SK-N-SH (cell line): ENCODE measurements around the gene RNF145. TPM values are rescaled to one million over a fixed set of nuclear protein-coding genes. Genes with fewer than 3 reads are reported as not detected.

Experiments
- CTCF ChIA-PET: fragments of 300-600, 350-600 bp; formaldehyde crosslinking; extraction: SDS; loops from one replicate; lab custom pipeline; 2021; lab: Yijun Ruan, JAX
- POLR2A ChIA-PET: fragments of 350-600 bp; sonication (Branson Sonifier 250); formaldehyde crosslinking; extraction: SDS; loops from one replicate; lab custom pipeline; 2020; ENCODE audit warnings: antibody characterized with exemption, inconsistent platforms; lab: Yijun Ruan, JAX
- DNase-seq: peaks from one replicate; pipeline ENCODE4 v3.0.0; 2012
- H2AFZ ChIP-seq: fragments of 200-600 bp; sonication (generic); 2 replicates; pipeline ENCODE4 v1.8.1; 2016; ENCODE audit warnings: antibody characterized with exemption, mild to moderate bottlenecking, low read depth
- H3F3A ChIP-seq: fragments of 200-600 bp; sonication (generic); replicated peaks from 2 replicates; pipeline ENCODE3; 2016; ENCODE audit warnings: antibody characterized with exemption, mild to moderate bottlenecking; ENCODE audit not compliant: insufficient read depth
- H3K27ac ChIP-seq, 2 experiments: fragments of 200-500 bp in 1 of 2; fragments of 200-600 bp in 1 of 2; sonication (Bioruptor generic) in 1 of 2; sonication (generic), shearing (Covaris generic) in 1 of 2; 2 replicates each; pipeline versions ENCODE4 v1.5.1 to v1.6.1; 2014 to 2016; ENCODE audit warnings: low read depth in 2 of 2, inconsistent platforms in 1 of 2, low read length in 1 of 2, mild to moderate bottlenecking in 1 of 2, mixed read lengths in 1 of 2
- H3K27me3 ChIP-seq: fragments of 200-600 bp; sonication (generic), shearing (Covaris generic); 2 replicates; pipeline ENCODE4 v1.6.1; 2016; ENCODE audit warnings: mixed run types; ENCODE audit not compliant: insufficient read depth
- H3K36me3 ChIP-seq, 2 experiments: fragments of 200-500 bp in 1 of 2; fragments of 200-600 bp in 1 of 2; sonication (Bioruptor generic) in 1 of 2; sonication (generic) in 1 of 2; replicated peaks in 1 of 2; 2 replicates each; pipeline versions ENCODE3 to v1.5.1; 2014 to 2016; ENCODE audit warnings: low read length in 1 of 2, mild to moderate bottlenecking in 1 of 2; ENCODE audit not compliant: insufficient read depth in 2 of 2, control insufficient read depth in 1 of 2
- H3K4me1 ChIP-seq, 2 experiments: fragments of 200-500 bp in 1 of 2; fragments of 200-600 bp in 1 of 2; sonication (Bioruptor generic) in 1 of 2; sonication (generic), shearing (Covaris generic) in 1 of 2; 2 replicates each; pipeline versions ENCODE4 v1.5.1 to v1.6.1; 2014 to 2016; ENCODE audit warnings: low read depth in 1 of 2, low read length in 1 of 2, mixed run types in 1 of 2; ENCODE audit not compliant: insufficient read depth in 2 of 2, control insufficient read depth in 1 of 2
- H3K4me2 ChIP-seq: fragments of 200-600 bp; sonication (generic), shearing (Covaris generic); 2 replicates; pipeline ENCODE4 v1.6.1; 2017; ENCODE audit warnings: mixed run types
- H3K4me3 ChIP-seq, 2 experiments: fragments of 200-500 bp in 1 of 2; fragments of 200-600 bp in 1 of 2; sonication (Bioruptor generic) in 1 of 2; sonication (generic), shearing (Covaris generic) in 1 of 2; 2 replicates each; pipeline versions ENCODE4 v1.5.1 to v1.8.1; 2014 to 2016; ENCODE audit warnings: low read depth in 2 of 2, inconsistent platforms in 1 of 2, low read length in 1 of 2, mild to moderate bottlenecking in 1 of 2, mixed read lengths in 1 of 2, moderate library complexity in 1 of 2
- H3K79me2 ChIP-seq: fragments of 200-600 bp; sonication (generic); 2 replicates; pipeline ENCODE4 v1.8.1; 2017; ENCODE audit warnings: mild to moderate bottlenecking; ENCODE audit not compliant: insufficient read depth
- H3K9ac ChIP-seq: fragments of 200-600 bp; sonication (generic); 2 replicates; pipeline ENCODE4 v1.6.1; 2017; ENCODE audit warnings: mixed run types
- H3K9me2 ChIP-seq: fragments of 200-600 bp; sonication (generic); 2 replicates; pipeline ENCODE4 v1.6.1; 2017; ENCODE audit warnings: mixed run types
- H3K9me3 ChIP-seq: fragments of 200-600 bp; sonication (generic); 2 replicates; pipeline ENCODE4 v1.6.1; 2017; ENCODE audit warnings: mixed run types, mild to moderate bottlenecking, moderate library complexity
- H4K20me1 ChIP-seq: fragments of 200-600 bp; sonication (generic); 2 replicates; pipeline ENCODE4 v1.6.1; 2017; ENCODE audit warnings: mild to moderate bottlenecking, mixed run types; ENCODE audit not compliant: insufficient read depth
- FOXJ3 ChIP-seq: sonication (generic); formaldehyde crosslinking; IDR thresholded peaks from 2 replicates; pipeline ENCODE4 v1.5.1; 2020; ENCODE audit warnings: mild to moderate bottlenecking, missing genetic modification reagents
- GABPA ChIP-seq: IDR thresholded peaks from 2 replicates; pipeline ENCODE4 v1.4.0; 2012; ENCODE audit warnings: low read depth, mild to moderate bottlenecking
- JUND ChIP-seq: IDR thresholded peaks from 2 replicates; pipeline ENCODE4 v1.4.0; 2012
- MXI1 ChIP-seq: IDR thresholded peaks from 2 replicates; pipeline ENCODE4 v1.6.1; 2012; ENCODE audit warnings: mild to moderate bottlenecking, low read depth, low read length, improper control_type of control experiment
- RXRA ChIP-seq: IDR thresholded peaks from 2 replicates; pipeline ENCODE4 v1.4.0; 2012; ENCODE audit warnings: low read depth, mild to moderate bottlenecking, borderline replicate concordance
- WGBS: methylation state at CpG from one replicate; pipeline ENCODE4 v1.1.6; 2017; ENCODE audit warnings: low lambda C conversion rate; 5-methylcytosine and 5-hydroxymethylcytosine counted together
- polyA plus RNA-seq, 3 experiments: library from polyadenylated mRNA; depleted of rRNA; stranded (reverse); fragments of >200 nt; gene quantifications; 2 replicates each; pipeline ENCODE4 v1.2.3, GENCODE V29; 2012
- TF ChIP-seq, protein P1 (sequence below): IDR thresholded peaks from 2 replicates; pipeline ENCODE4 v1.4.0; 2012; ENCODE audit warnings: low read depth, borderline replicate concordance
- TF ChIP-seq, protein P2 (sequence below): fragments of 200-600 bp; sonication (generic); IDR thresholded peaks from 2 replicates; pipeline ENCODE4 v1.6.1; 2017; ENCODE audit warnings: antibody characterized with exemption, mild to moderate bottlenecking, moderate library complexity

Gene RNF145
- polyA plus RNA-seq, 1 of the 3 experiments (the other 2 are of a cell fraction): 36.1 TPM

GRCh38 chr5:159207222-159207685, 2.1 kb downstream of the RNF145 start:
- Histone ChIP-seq H3K9me3 (no peaks in the 10 kb centered on the region), H3K79me2 (peaks cover 68% of the 10 kb centered on the region), H3K9me2 (no peaks in the 10 kb centered on the region), H4K20me1 (peaks cover 26% of the 10 kb centered on the region; the same call in 1 of the 2 replicates), H3K27me3 (no peaks in the 10 kb centered on the region), H2AFZ (no peak overlapping the region), H3K27ac (peak overlapping the region; percentile 90 to 98), H3K4me1 (peaks cover 19 to 51% of the 10 kb centered on the region in 2 experiments; a peak in 3 of 4 replicates), H3K36me3 (peaks cover 10 to 11% of the 10 kb centered on the region in 2 experiments), H3K9ac (peak overlapping the region; percentile 93), H3K4me2 (peak overlapping the region; percentile 94)
- ChIA-PET POLR2A (interaction anchor here (0.8 to 1.6 kb wide), 3 partner anchors 9 to 55 kb away, joined by 3 to 10 read pairs (median 3); partner anchors contain the start of gene UBLCP1), CTCF (interaction anchor here (1.1 to 2.0 kb wide), 6 partner anchors 13 to 109 kb away, joined by 3 to 8 read pairs (median 5); no protein-coding TSS in a partner anchor)
- DNase-seq: no peak
- TF ChIP-seq, protein P1, sequence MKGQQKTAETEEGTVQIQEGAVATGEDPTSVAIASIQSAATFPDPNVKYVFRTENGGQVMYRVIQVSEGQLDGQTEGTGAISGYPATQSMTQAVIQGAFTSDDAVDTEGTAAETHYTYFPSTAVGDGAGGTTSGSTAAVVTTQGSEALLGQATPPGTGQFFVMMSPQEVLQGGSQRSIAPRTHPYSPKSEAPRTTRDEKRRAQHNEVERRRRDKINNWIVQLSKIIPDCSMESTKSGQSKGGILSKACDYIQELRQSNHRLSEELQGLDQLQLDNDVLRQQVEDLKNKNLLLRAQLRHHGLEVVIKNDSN: 0 out of 2 replicates have a peak, but pooled peaks have one; percentile 28
- TF ChIP-seq GABPA (no peak; the same call in 1 of the 2 replicates), JUND (no peak)
- TF ChIP-seq, all 33 proteins: peak for 1
- Histone ChIP-seq H3F3A (peaks cover 22% of the 10 kb centered on the region), H3K4me3 (peak overlapping the region; percentile 78 to 88)
- WGBS: 3% methylated on average over 5 of the region's 5 CpGs

GRCh38 chr5:159206818-159207217, 2.5 kb downstream of the RNF145 start:
- no peaks in the 10 kb centered on the region for H3K9me2 ChIP-seq
- no peaks in the 10 kb centered on the region for H3K9me3 ChIP-seq
- no peak overlapping the region for H2AFZ ChIP-seq
- CTCF ChIA-PET: interaction anchor here (1.1 to 2.0 kb wide), 5 partner anchors 13 to 110 kb away, joined by 4 to 7 read pairs (median 6); no protein-coding TSS in a partner anchor
- H3K4me1 ChIP-seq: peaks cover 19 to 49% of the 10 kb centered on the region in 2 experiments; a peak in 3 of 4 replicates
- peak overlapping the region; percentile 94 for H3K4me2 ChIP-seq
- peak overlapping the region; percentile 78 to 88 for H3K4me3 ChIP-seq
- H3K27me3 ChIP-seq: no peaks in the 10 kb centered on the region
- peaks cover 73% of the 10 kb centered on the region for H3K79me2 ChIP-seq
- no peak for DNase-seq
- H3K9ac ChIP-seq: peak overlapping the region; percentile 93
- no peak for TF ChIP-seq MXI1
- TF ChIP-seq FOXJ3: no peak
- TF ChIP-seq, protein P2, sequence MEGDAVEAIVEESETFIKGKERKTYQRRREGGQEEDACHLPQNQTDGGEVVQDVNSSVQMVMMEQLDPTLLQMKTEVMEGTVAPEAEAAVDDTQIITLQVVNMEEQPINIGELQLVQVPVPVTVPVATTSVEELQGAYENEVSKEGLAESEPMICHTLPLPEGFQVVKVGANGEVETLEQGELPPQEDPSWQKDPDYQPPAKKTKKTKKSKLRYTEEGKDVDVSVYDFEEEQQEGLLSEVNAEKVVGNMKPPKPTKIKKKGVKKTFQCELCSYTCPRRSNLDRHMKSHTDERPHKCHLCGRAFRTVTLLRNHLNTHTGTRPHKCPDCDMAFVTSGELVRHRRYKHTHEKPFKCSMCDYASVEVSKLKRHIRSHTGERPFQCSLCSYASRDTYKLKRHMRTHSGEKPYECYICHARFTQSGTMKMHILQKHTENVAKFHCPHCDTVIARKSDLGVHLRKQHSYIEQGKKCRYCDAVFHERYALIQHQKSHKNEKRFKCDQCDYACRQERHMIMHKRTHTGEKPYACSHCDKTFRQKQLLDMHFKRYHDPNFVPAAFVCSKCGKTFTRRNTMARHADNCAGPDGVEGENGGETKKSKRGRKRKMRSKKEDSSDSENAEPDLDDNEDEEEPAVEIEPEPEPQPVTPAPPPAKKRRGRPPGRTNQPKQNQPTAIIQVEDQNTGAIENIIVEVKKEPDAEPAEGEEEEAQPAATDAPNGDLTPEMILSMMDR: no peak
- TF ChIP-seq RXRA: no peak
- TF ChIP-seq GABPA: no peak
- peaks cover 15% of the 10 kb centered on the region in 2 experiments for H3K36me3 ChIP-seq
- H3K27ac ChIP-seq: peak overlapping the region; percentile 90 to 98
- H4K20me1 ChIP-seq: peaks cover 26% of the 10 kb centered on the region; the same call in 1 of the 2 replicates
- peaks cover 22% of the 10 kb centered on the region for H3F3A ChIP-seq
- POLR2A ChIA-PET: no interaction called here
- WGBS: 9% methylated on average over 2 of the region's 2 CpGs
